SJCRH30 (cell line): ENCODE measurements around the gene SLC35F1. TPM values are rescaled to one million over a fixed set of nuclear protein-coding genes. Genes with fewer than 3 reads are reported as not detected.

Experiments
- DNase-seq, 2 experiments: peaks; one replicate each; pipeline ENCODE4 v3.0.0-alpha.2; 2015 to 2020
- H3K27ac ChIP-seq: fragments of 250-450 bp; sonication (Bioruptor Pico); 2 replicates; pipeline ENCODE4 v1.5.1; 2020; ENCODE audit warnings: mild to moderate bottlenecking, moderate library complexity
- H3K27me3 ChIP-seq: fragments of 250-450 bp; sonication (Bioruptor Pico); 2 replicates; pipeline ENCODE4 v1.5.1; 2020; ENCODE audit warnings: mild to moderate bottlenecking, moderate library complexity
- H3K36me3 ChIP-seq: fragments of 250-450 bp; sonication (Bioruptor Pico); 2 replicates; pipeline ENCODE4 v1.5.1; 2020; ENCODE audit warnings: mild to moderate bottlenecking, moderate library complexity
- H3K4me1 ChIP-seq: fragments of 250-450 bp; sonication (Bioruptor Pico); 2 replicates; pipeline ENCODE4 v1.5.1; 2020; ENCODE audit warnings: mild to moderate bottlenecking, moderate library complexity
- H3K4me3 ChIP-seq: fragments of 250-450 bp; sonication (Bioruptor Pico); 2 replicates; pipeline ENCODE4 v1.5.1; 2020; ENCODE audit warnings: mild to moderate bottlenecking, moderate library complexity
- H3K9me3 ChIP-seq: fragments of 250-450 bp; sonication (Bioruptor Pico); replicated peaks from 2 replicates; pipeline ENCODE4 v1.5.1; 2020; ENCODE audit warnings: mild to moderate bottlenecking, moderate library complexity
- total RNA-seq: library from RNA; depleted of rRNA; stranded (reverse); fragments of >200 nt; shearing (Covaris generic); gene quantifications from 2 replicates; pipeline ENCODE4 v1.2.3, GENCODE V29; 2014

Gene SLC35F1
- total RNA-seq, 1 experiment from 2014 or later: 1.2 TPM

GRCh38 chr6:118248171-118248570 is 341.1 kb downstream of the SLC35F1 start:
- DNase-seq: no peak
- no peak overlapping the region for H3K4me3 ChIP-seq
- 0 out of 2 replicates have a peak, but pooled peaks cover 3% of the 10 kb centered on the region for H3K9me3 ChIP-seq
- no peaks in the 10 kb centered on the region for H3K27me3 ChIP-seq
- H3K27ac ChIP-seq: no peak overlapping the region
- H3K36me3 ChIP-seq: no peaks in the 10 kb centered on the region
- peaks cover 11% of the 10 kb centered on the region for H3K4me1 ChIP-seq

- H3K4me3 ChIP-seq: no peak overlapping the region
- H3K36me3 ChIP-seq: no peaks in the 10 kb centered on the region
- H3K9me3 ChIP-seq: 0 out of 2 replicates have a peak, but pooled peaks cover 3% of the 10 kb centered on the region
- H3K4me1 ChIP-seq: peaks cover 11% of the 10 kb centered on the region
- peak overlapping the region; percentile 45 for H3K27ac ChIP-seq
- peak; percentile 64 to 79 for DNase-seq
- no peaks in the 10 kb centered on the region for H3K27me3 ChIP-seq
These were observed 342.6 kb downstream of the SLC35F1 start for GRCh38 chr6:118249680-118250079.

GRCh38 chr6:118252474-118252873 is 345.4 kb downstream of the SLC35F1 start:
- no peak overlapping the region for H3K4me3 ChIP-seq
- H3K36me3 ChIP-seq: no peaks in the 10 kb centered on the region
- no peaks in the 10 kb centered on the region for H3K27me3 ChIP-seq
- no peak overlapping the region for H3K27ac ChIP-seq
- 0 out of 2 replicates have a peak, but pooled peaks cover 3% of the 10 kb centered on the region for H3K9me3 ChIP-seq
- H3K4me1 ChIP-seq: peaks cover 11% of the 10 kb centered on the region
- peak in 1 of 2 experiments; percentile 13 for DNase-seq

GRCh38 chr6:118253741-118254140 is 346.7 kb downstream of the SLC35F1 start:
- Histone ChIP-seq H3K36me3 (no peaks in the 10 kb centered on the region), H3K4me1 (peaks cover 11% of the 10 kb centered on the region), H3K27ac (no peak overlapping the region), H3K9me3 (no peaks in the 10 kb centered on the region), H3K4me3 (no peak overlapping the region), H3K27me3 (no peaks in the 10 kb centered on the region)
- DNase-seq: no peak

GRCh38 chr6:118260833-118261232 is 353.8 kb downstream of the SLC35F1 start:
- Histone ChIP-seq H3K4me3 (no peak overlapping the region), H3K27me3 (no peaks in the 10 kb centered on the region), H3K36me3 (no peaks in the 10 kb centered on the region), H3K4me1 (no peaks in the 10 kb centered on the region), H3K27ac (no peak overlapping the region), H3K9me3 (no peaks in the 10 kb centered on the region)
- DNase-seq: no peak

GRCh38 chr6:118263921-118264486 is 356.9 kb downstream of the SLC35F1 start:
- no peaks in the 10 kb centered on the region for H3K4me1 ChIP-seq
- H3K9me3 ChIP-seq: no peaks in the 10 kb centered on the region
- no peaks in the 10 kb centered on the region; the same call in 1 of the 2 replicates for H3K27me3 ChIP-seq
- H3K27ac ChIP-seq: no peak overlapping the region
- H3K4me3 ChIP-seq: no peak overlapping the region
- peak; percentile 18 to 65 for DNase-seq
- H3K36me3 ChIP-seq: no peaks in the 10 kb centered on the region

- Histone ChIP-seq H3K4me3 (no peak overlapping the region), H3K4me1 (no peaks in the 10 kb centered on the region), H3K27ac (no peak overlapping the region), H3K36me3 (no peaks in the 10 kb centered on the region), H3K27me3 (no peaks in the 10 kb centered on the region; the same call in 1 of the 2 replicates), H3K9me3 (no peaks in the 10 kb centered on the region)
- no peak for DNase-seq
These were observed 362.6 kb downstream of the SLC35F1 start for GRCh38 chr6:118269659-118270058.

- Histone ChIP-seq H3K27me3 (no peaks in the 10 kb centered on the region), H3K36me3 (no peaks in the 10 kb centered on the region), H3K27ac (no peak overlapping the region), H3K4me3 (no peak overlapping the region), H3K4me1 (no peaks in the 10 kb centered on the region; the same call in 1 of the 2 replicates), H3K9me3 (no peaks in the 10 kb centered on the region)
- no peak for DNase-seq
These were observed 370.6 kb downstream of the SLC35F1 start for GRCh38 chr6:118277631-118278030.

- no peak overlapping the region for H3K4me3 ChIP-seq
- no peak for DNase-seq
- H3K9me3 ChIP-seq: no peaks in the 10 kb centered on the region
- no peaks in the 10 kb centered on the region for H3K36me3 ChIP-seq
- H3K27ac ChIP-seq: no peak overlapping the region
- peaks cover 11% of the 10 kb centered on the region for H3K4me1 ChIP-seq
- H3K27me3 ChIP-seq: no peaks in the 10 kb centered on the region
These were observed 373.1 kb downstream of the SLC35F1 start for GRCh38 chr6:118280210-118280609.

- Histone ChIP-seq H3K4me1 (peaks cover 22% of the 10 kb centered on the region), H3K27me3 (no peaks in the 10 kb centered on the region), H3K4me3 (no peak overlapping the region), H3K9me3 (no peaks in the 10 kb centered on the region), H3K36me3 (no peaks in the 10 kb centered on the region), H3K27ac (no peak overlapping the region)
- peak in 1 of 2 experiments; percentile 35 for DNase-seq
These were observed 374.2 kb downstream of the SLC35F1 start for GRCh38 chr6:118281291-118281690.

- Histone ChIP-seq H3K4me3 (no peak overlapping the region), H3K36me3 (no peaks in the 10 kb centered on the region), H3K27me3 (no peaks in the 10 kb centered on the region), H3K9me3 (no peaks in the 10 kb centered on the region), H3K4me1 (peaks cover 29% of the 10 kb centered on the region), H3K27ac (no peak overlapping the region)
- peak; percentile 73 to 85 for DNase-seq
These were observed 376.7 kb downstream of the SLC35F1 start for GRCh38 chr6:118283766-118284165.

GRCh38 chr6:118284736-118285360 is 377.8 kb downstream of the SLC35F1 start:
- Histone ChIP-seq H3K4me1 (peaks cover 29% of the 10 kb centered on the region), H3K4me3 (no peak overlapping the region), H3K27ac (peak overlapping the region; percentile 90), H3K36me3 (no peaks in the 10 kb centered on the region), H3K9me3 (no peaks in the 10 kb centered on the region), H3K27me3 (no peaks in the 10 kb centered on the region)
- peak; percentile 44 to 67 for DNase-seq

GRCh38 chr6:118285791-118286190 is 378.7 kb downstream of the SLC35F1 start:
- peak; percentile 72 to 88 for DNase-seq
- H3K36me3 ChIP-seq: no peaks in the 10 kb centered on the region
- no peaks in the 10 kb centered on the region for H3K27me3 ChIP-seq
- H3K27ac ChIP-seq: peak overlapping the region; percentile 90
- H3K4me3 ChIP-seq: no peak overlapping the region
- peaks cover 29% of the 10 kb centered on the region for H3K4me1 ChIP-seq
- no peaks in the 10 kb centered on the region for H3K9me3 ChIP-seq

GRCh38 chr6:118288355-118289124 is 381.5 kb downstream of the SLC35F1 start:
- H3K4me1 ChIP-seq: peaks cover 29% of the 10 kb centered on the region
- H3K27me3 ChIP-seq: no peaks in the 10 kb centered on the region; the same call in 1 of the 2 replicates
- no peak overlapping the region for H3K27ac ChIP-seq
- H3K4me3 ChIP-seq: no peak overlapping the region
- no peaks in the 10 kb centered on the region for H3K36me3 ChIP-seq
- DNase-seq: no peak
- H3K9me3 ChIP-seq: no peaks in the 10 kb centered on the region; the same call in 1 of the 2 replicates

GRCh38 chr6:118292558-118292957 is 385.5 kb downstream of the SLC35F1 start:
- H3K9me3 ChIP-seq: no peaks in the 10 kb centered on the region; the same call in 1 of the 2 replicates

More at GRCh38 chr6:118292558-118292957, 385.5 kb downstream of the SLC35F1 start:
- Histone ChIP-seq H3K36me3 (no peaks in the 10 kb centered on the region), H3K4me1 (no peaks in the 10 kb centered on the region), H3K27ac (no peak overlapping the region), H3K27me3 (no peaks in the 10 kb centered on the region; the same call in 1 of the 2 replicates), H3K4me3 (no peak overlapping the region)
- no peak for DNase-seq
